Fibroblast of lung (primary cell): ENCODE measurements around the gene TRAF3.

ENCODE experiments used
- CTCF ChIP-seq, 2 donors: IDR thresholded peaks in 1 of 2; conservative IDR thresholded peaks in 1 of 2; 1 replicate in 1 of 2; 2 replicates in 1 of 2; pipeline ENCODE4 v1.5.1; 2011 to 2012; ENCODE audit warnings: low read length in 2 of 2, control low read depth in 1 of 2, inconsistent platforms in 1 of 2, low read depth in 1 of 2, mild to moderate bottlenecking in 1 of 2
- EZH2 ChIP-seq: IDR thresholded peaks from 2 replicates; pipeline ENCODE4 v1.5.1; 2012; ENCODE audit warnings: low read length, control low read depth, mild to moderate bottlenecking; ENCODE audit errors: missing control alignments

DNA sequence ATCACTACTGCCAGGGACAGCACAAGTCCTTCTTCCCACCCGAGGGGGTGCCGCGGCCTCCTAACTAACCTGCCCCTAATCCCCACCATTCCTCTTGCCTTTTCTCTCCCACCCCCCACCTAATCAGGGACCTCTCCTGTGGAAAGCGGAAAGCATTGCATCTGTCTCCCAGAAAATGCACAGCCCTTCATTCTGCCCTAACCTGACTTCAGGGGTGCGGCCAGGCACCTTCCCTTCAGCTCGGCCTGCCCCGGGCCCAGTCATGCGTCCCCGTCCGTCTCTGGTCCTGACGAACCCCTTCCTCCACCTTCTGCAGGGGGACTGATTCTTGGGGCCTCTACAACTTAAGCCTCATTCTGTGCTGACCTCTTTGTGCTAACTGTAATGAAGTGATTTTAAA is 43.9 kb upstream of the TRAF3 start:
- TF ChIP-seq EZH2: no peak
- no peak for TF ChIP-seq CTCF (conservative IDR thresholded peaks at IDR 0.05 in 1 of 2, IDR thresholded peaks at IDR 0.05 in 1 of 2; ENCODE audit: low read depth in 1 of 2, low read length in 2 of 2)
